Activated gamma-delta T cell treated with anti-CD3 and anti-CD28 coated beads, Interleukin-2, amount 50 U/mL, for 16 hours (primary cell): Measurements from ENCODE around the gene SPATA17.

Experiments
- DNase-seq: peaks from one replicate; pipeline ENCODE4 v3.0.0-alpha.2; 2020; ENCODE audit warnings: low read depth

The SPATA17 gene

DNA sequence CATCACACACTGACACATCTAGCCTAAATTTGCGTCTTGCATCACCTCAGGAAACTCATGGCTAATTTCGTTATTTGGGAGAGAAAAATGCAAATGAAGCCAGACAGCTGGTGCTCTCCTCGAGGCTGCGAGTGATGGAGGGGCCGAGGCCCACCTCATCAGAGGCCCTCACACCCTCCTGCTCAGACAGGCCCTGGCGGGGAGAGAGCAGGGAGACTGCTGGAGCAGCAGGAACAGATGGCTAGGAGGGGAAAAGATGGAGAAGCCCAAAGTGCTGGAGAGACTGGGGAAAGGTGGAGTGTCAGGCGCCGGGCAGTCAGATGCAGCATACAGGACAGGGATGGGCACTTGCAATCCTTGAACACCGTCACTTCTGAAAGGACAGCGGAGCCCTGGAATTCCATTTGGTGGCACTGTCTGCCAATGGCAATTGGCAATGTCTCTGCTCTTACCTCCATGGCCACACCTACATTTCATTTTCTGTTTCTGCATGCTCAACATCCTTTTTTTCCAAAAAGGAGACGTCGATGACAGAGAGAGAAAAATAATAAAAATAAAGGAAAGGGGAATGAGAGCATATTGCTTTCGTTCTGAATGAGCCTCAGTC, 286.2 kb downstream of the SPATA17 start:
- DNase-seq = no peak

DNA sequence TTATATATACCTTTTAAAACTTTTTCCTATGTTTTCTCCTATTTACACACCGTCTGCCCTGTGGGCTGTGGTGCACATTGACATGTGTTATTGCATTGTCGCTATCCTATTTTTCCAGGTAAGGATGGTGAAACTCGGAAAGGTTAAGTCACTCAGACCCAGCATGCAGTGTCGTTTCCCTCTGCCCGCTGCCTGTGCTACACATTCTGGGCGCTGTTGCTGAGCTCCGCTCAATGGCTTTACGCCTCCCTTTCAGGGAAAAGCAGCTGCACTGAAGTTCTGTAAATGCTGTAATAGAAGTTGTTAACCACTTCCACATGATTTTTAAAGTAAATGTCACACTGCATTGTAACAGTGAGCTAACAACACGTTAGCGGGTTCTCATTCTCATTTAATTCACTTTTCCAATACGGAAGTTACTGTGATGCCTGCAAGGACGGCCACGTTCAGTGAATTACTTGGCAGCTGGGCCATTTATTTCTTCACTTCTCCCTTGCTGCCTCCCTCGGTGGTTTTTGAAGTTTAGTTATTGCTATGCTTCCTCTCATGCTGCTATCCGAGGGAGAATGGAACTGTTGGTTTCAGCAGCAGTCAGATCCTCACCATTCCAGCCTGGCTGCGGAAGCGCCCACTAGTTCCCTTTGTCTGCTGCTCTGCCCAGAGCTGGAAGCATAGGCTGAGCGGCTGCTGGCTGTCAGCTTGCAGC, 288.7 kb downstream of the SPATA17 start:
- no peak for DNase-seq
